GF-D8 (cell line): ENCODE results near the gene QRICH1.

Experiments
- DNase-seq: peaks from one replicate; lab custom pipeline; 2025; lab: John Stamatoyannopoulos, UW

QRICH1 gene

GRCh38 chr3:48997714-48998637 lies 95.9 kb downstream of the QRICH1 start:
- no peak for DNase-seq

- no peak for DNase-seq
Measured at GRCh38 chr3:48997102-48997635, 96.7 kb downstream of the QRICH1 start.

- DNase-seq, result no peak
Measured at GRCh38 chr3:48996640-48997039, 97.2 kb downstream of the QRICH1 start.

GRCh38 chr3:48993834-48994233 lies 100.0 kb downstream of the QRICH1 start:
- peak; percentile 7 for DNase-seq

- no peak for DNase-seq
Measured at GRCh38 chr3:48991851-48992545, 101.9 kb downstream of the QRICH1 start.

- DNase-seq, result no peak
Measured at GRCh38 chr3:48990636-48991469, 103.0 kb downstream of the QRICH1 start.

- DNase-seq, result peak; percentile 65
Measured at GRCh38 chr3:48989796-48990635, 103.9 kb downstream of the QRICH1 start, which contains the start of gene P4HTM. P4HTM (plus strand) TSS chr3:48990241; CDS start chr3:48990257, 16 bp downstream.

- no peak for DNase-seq
Measured at GRCh38 chr3:48989126-48989795, 104.6 kb downstream of the QRICH1 start.

GRCh38 chr3:48985831-48986376 lies 108.0 kb downstream of the QRICH1 start:
- no peak for DNase-seq

- no peak for DNase-seq
Measured at GRCh38 chr3:48984663-48985062, 109.2 kb downstream of the QRICH1 start.

GRCh38 chr3:48983096-48983495 lies 110.8 kb downstream of the QRICH1 start:
- DNase-seq, result no peak

- DNase-seq, result no peak
Measured at GRCh38 chr3:48982686-48983085, 111.2 kb downstream of the QRICH1 start.

- DNase-seq, result no peak
Measured at GRCh38 chr3:48982016-48982415, 111.9 kb downstream of the QRICH1 start.

GRCh38 chr3:48980295-48980694 lies 113.6 kb downstream of the QRICH1 start:
- DNase-seq, result no peak
